HCT116 (cell line): ENCODE measurements around the gene AMBRA1. TPM values are rescaled to one million over a fixed set of nuclear protein-coding genes. Genes with fewer than 3 reads are reported as not detected.

Experiments used
- ATAC-seq: fragments of 200-7000 bp; cut with Tn5 transposase; 2 replicates; pipeline ENCODE4 v1.9.1; 2020; ENCODE audit warnings: mild to moderate bottlenecking, moderate library complexity
- BruUV-seq: library from RNA; stranded (reverse); fragments of 400-500 nt; replicated peaks from 2 replicates; lab custom pipeline; 2021; lab: Mats Ljungman, UMichigan
- CTCF ChIA-PET: fragments of 300-600 bp; sonication (Branson Sonifier 250); formaldehyde crosslinking; loops from one replicate; lab custom pipeline; 2021; ENCODE audit warnings: antibody characterized with exemption; lab: Charles Lee
- POLR2A ChIA-PET: fragments of 300-600, 350-600 bp; sonication (Branson Sonifier 250); formaldehyde crosslinking; loops from one replicate; lab custom pipeline; 2021; ENCODE audit warnings: antibody characterized with exemption; lab: Charles Lee
- RAD21 ChIA-PET, 2 experiments: fragments of 300-600 bp; sonication (Branson Sonifier 250); formaldehyde crosslinking; loops; one replicate each; lab custom pipeline; 2023; ENCODE audit warnings: low total read pairs in 2 of 2; ENCODE audit not compliant: uncharacterized antibody in 2 of 2, unreplicated experiment in 2 of 2, low non-redundant PET in 1 of 2; lab: Charles Lee
- DNase-seq: peaks from one replicate; pipeline ENCODE4 v3.0.0-alpha.2; 2010; ENCODE audit warnings: low read depth, low spot score
- H2AFZ ChIP-seq: fragments of 200-600 bp; shearing (Covaris generic), sonication (generic); 2 replicates; pipeline ENCODE4 v1.6.1; 2017; ENCODE audit warnings: low read depth, mixed run types, mixed read lengths, antibody characterized with exemption, low read length; ENCODE audit not compliant: poor library complexity, severe bottlenecking
- H3K27ac ChIP-seq: 2 replicates; pipeline ENCODE4 v1.5.1; 2012; ENCODE audit warnings: low read depth, low read length
- H3K27me3 ChIP-seq: fragments of 200-600 bp; sonication (generic); 2 replicates; pipeline ENCODE4 v1.6.1; 2016; ENCODE audit warnings: mixed run types, low read length, mixed read lengths; ENCODE audit not compliant: insufficient read depth
- H3K36me3 ChIP-seq, 2 experiments: fragments of 200-500 bp in 1 of 2; fragments of 200-600 bp in 1 of 2; sonication (Bioruptor generic) in 1 of 2; sonication (generic) in 1 of 2; 2 replicates each; pipeline versions ENCODE4 v1.5.1 to v1.6.1; 2014 to 2016; ENCODE audit warnings: low read length in 2 of 2, inconsistent platforms in 1 of 2, mixed read lengths in 1 of 2, mixed run types in 1 of 2; ENCODE audit not compliant: insufficient read depth in 2 of 2, control insufficient read depth in 1 of 2
- H3K4me1 ChIP-seq, 2 experiments: fragments of 200-600 bp in 1 of 2; sonication (generic) in 1 of 2; 2 replicates each; pipeline versions ENCODE4 v1.5.1 to v1.6.1; 2012 to 2017; ENCODE audit warnings: low read length in 2 of 2, inconsistent platforms in 1 of 2, mild to moderate bottlenecking in 1 of 2, mixed read lengths in 1 of 2, mixed run types in 1 of 2, moderate library complexity in 1 of 2; ENCODE audit not compliant: insufficient read depth in 2 of 2, control insufficient read depth in 1 of 2
- H3K4me2 ChIP-seq: fragments of 200-600 bp; sonication (generic); 2 replicates; pipeline ENCODE4 v1.6.1; 2017; ENCODE audit warnings: mixed run types, low read length, mixed read lengths
- H3K4me3 ChIP-seq, 2 experiments: fragments of 200-600 bp in 1 of 2; sonication (generic) in 1 of 2; replicated peaks in 1 of 2; 2 replicates each; pipeline ENCODE4 v1.5.1; 2011 to 2016; ENCODE audit warnings: low read length in 2 of 2, control low read depth in 1 of 2, low read depth in 1 of 2, mild to moderate bottlenecking in 1 of 2, mixed read lengths in 1 of 2, mixed run types in 1 of 2
- H3K79me2 ChIP-seq: fragments of 200-600 bp; sonication (generic); 2 replicates; pipeline ENCODE4 v1.6.1; 2017; ENCODE audit warnings: mild to moderate bottlenecking, mixed run types, low read length, moderate library complexity, mixed read lengths; ENCODE audit not compliant: insufficient read depth
- H3K9ac ChIP-seq: fragments of 200-600 bp; sonication (generic); 2 replicates; pipeline ENCODE4 v1.6.1; 2016; ENCODE audit warnings: low read length, mixed read lengths
- H3K9me2 ChIP-seq: fragments of 200-600 bp; sonication (generic), shearing (Covaris generic); 2 replicates; pipeline ENCODE4 v1.6.1; 2017; ENCODE audit warnings: mixed run types, mild to moderate bottlenecking, moderate library complexity; ENCODE audit not compliant: insufficient read depth
- H3K9me3 ChIP-seq, 2 experiments: fragments of 200-500 bp in 1 of 2; fragments of 200-600 bp in 1 of 2; sonication (Bioruptor generic) in 1 of 2; sonication (generic) in 1 of 2; 2 replicates each; pipeline ENCODE4 v1.6.1; 2014 to 2017; ENCODE audit warnings: low read length in 2 of 2, mixed read lengths in 2 of 2, inconsistent platforms in 1 of 2, low read depth in 1 of 2, mild to moderate bottlenecking in 1 of 2, mixed run types in 1 of 2, moderate library complexity in 1 of 2; ENCODE audit not compliant: control insufficient read depth in 1 of 2, insufficient read depth in 1 of 2
- H4K20me1 ChIP-seq: fragments of 200-600 bp; sonication (generic), shearing (Covaris generic); 2 replicates; pipeline ENCODE4 v1.6.1; 2017; ENCODE audit warnings: mixed run types, mild to moderate bottlenecking, moderate library complexity; ENCODE audit not compliant: insufficient read depth
- ATF3 ChIP-seq: IDR thresholded peaks from 2 replicates; pipeline ENCODE4 v1.6.1; 2012
- CEBPB ChIP-seq: IDR thresholded peaks from 2 replicates; pipeline ENCODE4 v1.6.1; 2012; ENCODE audit warnings: low read depth
- CTCF ChIP-seq, 3 experiments: fragments of 200-600 bp in 1 of 3; sonication (generic) in 1 of 3; IDR thresholded peaks in 2 of 3; conservative IDR thresholded peaks in 1 of 3; 2 replicates each; pipeline ENCODE4 v1.5.1; 2012 to 2017; ENCODE audit warnings: low read depth in 2 of 3, low read length in 2 of 3, antibody characterized with exemption in 1 of 3, borderline replicate concordance in 1 of 3, control low read depth in 1 of 3, mild to moderate bottlenecking in 1 of 3, mixed read lengths in 1 of 3, mixed run types in 1 of 3, moderate library complexity in 1 of 3; ENCODE audit not compliant: insufficient read depth in 1 of 3
- EGR1 ChIP-seq: IDR thresholded peaks from 2 replicates; pipeline ENCODE4 v1.6.1; 2012; ENCODE audit warnings: low read depth
- ELF1 ChIP-seq: IDR thresholded peaks from 2 replicates; pipeline ENCODE4 v1.6.1; 2012; ENCODE audit warnings: low read depth, borderline replicate concordance
- EZH2 ChIP-seq: fragments of 200-600 bp; sonication (generic); IDR thresholded peaks from 2 replicates; pipeline ENCODE4 v1.6.1; 2017; ENCODE audit warnings: antibody characterized with exemption, mixed run types
- FOSL1 ChIP-seq: IDR thresholded peaks from 2 replicates; pipeline ENCODE4 v1.6.1; 2012; ENCODE audit warnings: low read depth
- JUND ChIP-seq: IDR thresholded peaks from 2 replicates; pipeline ENCODE4 v1.6.1; 2012
- MAX ChIP-seq: IDR thresholded peaks from 2 replicates; pipeline ENCODE4 v1.6.1; 2012
- POLR2A ChIP-seq: IDR thresholded peaks from 2 replicates; pipeline ENCODE4 v1.7.0; 2011; ENCODE audit warnings: borderline replicate concordance; ENCODE audit not compliant: insufficient read depth, insufficient read length; ENCODE audit errors: extremely low read depth
- RAD21 ChIP-seq: IDR thresholded peaks from 2 replicates; pipeline ENCODE4 v1.6.1; 2012; ENCODE audit warnings: low read depth, mild to moderate bottlenecking
- REST ChIP-seq: IDR thresholded peaks from 2 replicates; pipeline ENCODE4 v1.6.1; 2012; ENCODE audit warnings: low read depth
- SIN3A ChIP-seq: IDR thresholded peaks from 2 replicates; pipeline ENCODE4 v1.6.1; 2012; ENCODE audit warnings: low read depth
- SRF ChIP-seq: IDR thresholded peaks from 2 replicates; pipeline ENCODE4 v1.6.1; 2012; ENCODE audit warnings: low read depth
- YY1 ChIP-seq: IDR thresholded peaks from 2 replicates; pipeline ENCODE4 v1.6.1; 2011; ENCODE audit warnings: low read length, low read depth, moderate library complexity, mild to moderate bottlenecking; ENCODE audit not compliant: insufficient replicate concordance; ENCODE audit errors: extremely low read depth
- ZFX ChIP-seq: fragments of 450-650 bp; IDR thresholded peaks from 2 replicates; pipeline ENCODE4 v1.6.1; 2017
- ZNF274 ChIP-seq: fragments of 200-500 bp; sonication (Bioruptor generic); IDR thresholded peaks from 2 replicates; pipeline ENCODE4 v1.6.1; 2014; ENCODE audit warnings: mild to moderate bottlenecking, low read depth, low read length, inconsistent platforms
- intact Hi-C: fragments of 100-400 bp; cut with micrococcal nuclease; formaldehyde crosslinking; loops from 2 replicates; pipeline ENCODE4 v1.10.0; 2022
- total RNA-seq: library from RNA; stranded (reverse); gene quantifications from one replicate; pipeline ENCODE4 v1.2.1, GENCODE V29; 2021; ENCODE audit not compliant: unreplicated experiment

Gene AMBRA1
- total RNA-seq, 1 experiment from 2014 or later, result 22.7 TPM

GRCh38 chr11:46435679-46436078 lies 158.1 kb downstream of the AMBRA1 start (continued):
- TF ChIP-seq REST (no peak), EZH2 (no peak), FOSL1 (no peak), ELF1 (no peak), JUND (no peak), ATF3 (no peak)
- TF ChIP-seq, all 23 proteins: peak for 0

- Histone ChIP-seq H3K79me2 (no peaks in the 10 kb centered on the region), H3K9ac (no peak overlapping the region), H2AFZ (no peak overlapping the region), H3K4me1 (no peaks in the 10 kb centered on the region), H3K4me3 (no peak overlapping the region), H4K20me1 (no peaks in the 10 kb centered on the region), H3K9me3 (no peaks in the 10 kb centered on the region), H3K36me3 (peaks cover 5 to 10% of the 10 kb centered on the region in 2 experiments; a peak in 2 of 4 replicates), H3K27me3 (no peaks in the 10 kb centered on the region), H3K27ac (no peak overlapping the region), H3K9me2 (no peaks in the 10 kb centered on the region), H3K4me2 (no peak overlapping the region)
- ChIA-PET RAD21 (no interaction called here), POLR2A (no interaction called here), CTCF (no interaction called here)
- intact Hi-C loops, result no loop called here
- DNase-seq, result no peak
- ATAC-seq, result no peak
- BruUV-seq, result no TSS peak
- TF ChIP-seq SIN3A (no peak), CTCF (IDR thresholded peaks at IDR 0.05 in 2 of 3, conservative IDR thresholded peaks at IDR 0.05 in 1 of 3; ENCODE audit: borderline replicate concordance in 1 of 3, insufficient read depth in 1 of 3, low read depth in 2 of 3, low read length in 2 of 3) (no peak), REST (no peak), EZH2 (no peak), MAX (no peak), ZFX (no peak), EGR1 (no peak), JUND (no peak), CEBPB (no peak), SRF (no peak), POLR2A (no peak), RAD21 (no peak), ZNF274 (no peak), YY1 (no peak)
Observed at GRCh38 chr11:46431211-46431610, 162.6 kb downstream of the AMBRA1 start.
